Renal pelvis (tissue), 3 donors: ENCODE measurements around the gene TMEM200B. TPM values are rescaled to one million over a fixed set of nuclear protein-coding genes. Genes with fewer than 3 reads are reported as not detected.

ENCODE experiments used
- polyA plus RNA-seq, 3 donors: library from polyadenylated mRNA; unstranded; fragments of 120-200 nt; gene quantifications; one replicate each; pipeline ENCODE4 v1.2.1, GENCODE V29; 2013; ENCODE audit not compliant: insufficient read length in 3 of 3

The TMEM200B gene
- polyA plus RNA-seq, 3 donors = 11.5 to 16.3 (median 15.8) TPM

Other genes with a start within 250 kb of the TMEM200B start
- 10 to 100 TPM; 49.9 to 60.8 (median 60.1) TPM for gene EPB41, start 209.3 kb downstream of the TMEM200B start, polyA plus RNA-seq
- 100 to 1,000 TPM; 115 to 141 (median 127) TPM for gene SRSF4, start 58.0 kb upstream of the TMEM200B start, polyA plus RNA-seq
- 10 to 100 TPM; 26.1 to 39.6 (median 32.1) TPM for gene MECR, start 107.0 kb upstream of the TMEM200B start, polyA plus RNA-seq
- 10 to 100 TPM; 15.4 to 19.5 (median 15.7) TPM for gene PTPRU, start 112.6 kb upstream of the TMEM200B start, polyA plus RNA-seq